T-helper 2 cell treated with Interferon-gamma antibody and Interleukin-4, amounts not matched to agents 5 μg/mL and 100 μg/mL, for 36 hours (primary cell): ENCODE data around the gene DPAGT1.

Experiments
- DNase-seq: peaks from one replicate; pipeline ENCODE4 v3.0.0; 2021; ENCODE audit warnings: low spot score
- H3K27ac Mint-ChIP-seq: one replicate; pipeline ENCODE4 v1.8.0; 2021; ENCODE audit warnings: mild to moderate bottlenecking, mixed read lengths
- H3K27me3 Mint-ChIP-seq: one replicate; pipeline ENCODE4 v1.8.0; 2021; ENCODE audit warnings: low read depth, mixed read lengths
- H3K36me3 Mint-ChIP-seq: one replicate; pipeline ENCODE4 v1.8.0; 2021; ENCODE audit warnings: low read depth, mixed read lengths
- H3K4me1 Mint-ChIP-seq: one replicate; pipeline ENCODE4 v1.8.0; 2021; ENCODE audit warnings: low read depth, mixed read lengths
- H3K4me3 Mint-ChIP-seq: one replicate; pipeline ENCODE4 v1.8.0; 2022; ENCODE audit warnings: mild to moderate bottlenecking, moderate library complexity, mixed read lengths
- H3K9me3 Mint-ChIP-seq: one replicate; pipeline ENCODE4 v1.8.0; 2021; ENCODE audit warnings: mixed read lengths

Gene DPAGT1

DNA sequence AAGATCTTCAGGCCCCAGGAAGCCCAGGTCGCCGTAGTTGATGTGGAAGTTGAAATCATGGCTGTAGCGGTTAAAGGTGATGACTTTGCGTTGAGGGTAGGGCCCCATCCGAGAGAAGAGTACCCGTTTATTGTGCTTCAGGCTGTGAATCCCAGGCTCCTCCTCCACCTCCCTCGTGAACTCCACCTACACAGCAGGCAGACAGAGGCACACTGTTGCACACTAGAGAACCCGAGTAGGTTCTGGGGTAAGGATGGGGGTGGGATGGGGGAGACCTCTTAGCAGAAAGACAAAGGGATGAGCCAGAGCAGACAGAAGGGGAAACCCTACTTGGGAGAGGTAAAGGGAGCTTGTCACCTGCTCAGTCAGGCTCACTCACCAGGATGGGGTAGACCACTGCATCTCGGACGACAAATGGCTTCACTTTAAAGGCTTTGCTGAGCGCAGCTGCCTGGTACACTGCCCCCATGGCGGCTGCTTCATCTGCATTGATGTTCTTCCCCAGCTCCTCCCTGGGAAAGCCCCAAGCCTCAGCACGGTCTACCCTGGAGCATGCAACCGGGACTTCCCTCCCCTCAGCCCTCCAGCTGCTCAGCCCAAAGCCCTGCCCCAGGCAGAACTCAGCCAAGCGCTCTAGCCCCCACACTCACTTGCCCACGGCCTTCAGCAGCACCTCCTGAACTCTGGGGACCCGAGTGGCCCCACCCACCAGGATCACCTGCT, 50.1 kb downstream of the DPAGT1 start:
- H3K9me3 Mint-ChIP-seq = no peaks in the 10 kb centered on the region
- DNase-seq = no peak
- H3K4me3 Mint-ChIP-seq = no peak overlapping the region
- no peak overlapping the region for H3K27ac Mint-ChIP-seq
- H3K36me3 Mint-ChIP-seq = peaks cover 77% of the 10 kb centered on the region
- peaks cover 12% of the 10 kb centered on the region for H3K4me1 Mint-ChIP-seq
- H3K27me3 Mint-ChIP-seq = no peaks in the 10 kb centered on the region

DNA sequence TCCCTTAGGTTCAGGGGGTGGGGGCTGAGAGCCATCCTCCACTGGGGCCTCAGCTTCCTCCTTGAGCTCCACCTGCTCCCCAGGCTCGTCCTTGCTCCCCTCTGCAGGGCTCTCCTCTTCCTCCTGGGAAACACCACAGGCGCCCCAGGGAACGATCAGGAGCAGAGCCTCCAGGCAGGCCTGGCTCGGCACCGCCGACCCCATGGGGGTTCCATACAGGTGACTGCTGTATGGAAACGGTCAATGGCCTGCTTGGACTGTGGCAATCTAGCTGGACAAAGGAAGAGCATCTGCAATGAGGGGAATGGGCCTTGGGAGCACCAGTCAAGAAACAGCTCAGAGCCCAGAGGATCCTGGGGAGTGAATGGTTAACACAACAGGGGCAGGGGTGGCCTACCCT, 52.6 kb downstream of the DPAGT1 start:
- Mint-ChIP-seq H3K4me1 (no peaks in the 10 kb centered on the region), H3K36me3 (peaks cover 77% of the 10 kb centered on the region), H3K27me3 (no peaks in the 10 kb centered on the region), H3K9me3 (no peaks in the 10 kb centered on the region), H3K4me3 (no peak overlapping the region), H3K27ac (no peak overlapping the region)
- DNase-seq = no peak

DNA sequence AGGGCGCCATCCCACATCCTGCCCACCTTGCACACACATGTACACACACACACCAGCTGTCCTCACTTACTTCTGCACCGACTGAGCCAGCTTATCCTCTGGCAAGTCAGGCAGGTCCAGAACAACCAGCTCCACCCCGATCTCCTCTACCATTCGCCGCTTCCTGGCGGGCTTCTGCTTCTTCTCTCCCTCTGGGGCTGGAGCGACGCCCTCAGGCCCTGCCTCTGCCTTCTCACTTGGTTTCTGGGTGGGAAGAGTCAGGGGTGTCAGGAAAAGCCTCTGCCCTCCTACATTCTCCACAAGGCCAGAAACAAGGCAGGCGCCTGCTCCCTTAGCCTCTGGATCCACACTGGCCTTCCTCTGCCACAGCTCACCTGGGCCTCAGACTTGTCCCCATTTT, 53.0 kb downstream of the DPAGT1 start:
- Mint-ChIP-seq H3K4me1 (no peaks in the 10 kb centered on the region), H3K27me3 (no peaks in the 10 kb centered on the region), H3K9me3 (no peaks in the 10 kb centered on the region), H3K4me3 (no peak overlapping the region), H3K27ac (no peak overlapping the region), H3K36me3 (peaks cover 73% of the 10 kb centered on the region)
- DNase-seq = no peak

DNA sequence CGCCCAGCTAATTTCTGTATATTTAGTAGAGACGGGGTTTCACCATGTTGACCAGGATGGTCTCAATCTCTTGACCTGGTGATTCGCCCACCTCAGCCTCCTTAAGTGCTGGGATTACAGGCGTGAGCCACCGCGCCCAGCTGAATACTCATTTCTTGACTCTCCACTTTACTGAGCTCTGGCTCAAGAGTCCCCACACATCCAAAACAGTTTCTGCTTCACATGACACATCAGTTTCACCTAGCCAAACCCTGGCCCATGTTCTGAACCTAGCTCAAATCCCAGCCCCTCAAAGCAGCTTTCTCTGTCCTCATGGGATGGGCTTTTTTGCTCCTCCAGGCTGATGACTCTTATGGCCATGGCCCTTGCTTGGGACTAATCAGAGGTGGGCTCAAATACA, 54.4 kb downstream of the DPAGT1 start:
- no peaks in the 10 kb centered on the region for H3K27me3 Mint-ChIP-seq
- no peaks in the 10 kb centered on the region for H3K9me3 Mint-ChIP-seq
- H3K36me3 Mint-ChIP-seq = peaks cover 61% of the 10 kb centered on the region
- no peak overlapping the region for H3K4me3 Mint-ChIP-seq
- no peak for DNase-seq
- no peak overlapping the region for H3K27ac Mint-ChIP-seq
- no peaks in the 10 kb centered on the region for H3K4me1 Mint-ChIP-seq
